ENCODE measurements around the gene ELF1.

DNA sequence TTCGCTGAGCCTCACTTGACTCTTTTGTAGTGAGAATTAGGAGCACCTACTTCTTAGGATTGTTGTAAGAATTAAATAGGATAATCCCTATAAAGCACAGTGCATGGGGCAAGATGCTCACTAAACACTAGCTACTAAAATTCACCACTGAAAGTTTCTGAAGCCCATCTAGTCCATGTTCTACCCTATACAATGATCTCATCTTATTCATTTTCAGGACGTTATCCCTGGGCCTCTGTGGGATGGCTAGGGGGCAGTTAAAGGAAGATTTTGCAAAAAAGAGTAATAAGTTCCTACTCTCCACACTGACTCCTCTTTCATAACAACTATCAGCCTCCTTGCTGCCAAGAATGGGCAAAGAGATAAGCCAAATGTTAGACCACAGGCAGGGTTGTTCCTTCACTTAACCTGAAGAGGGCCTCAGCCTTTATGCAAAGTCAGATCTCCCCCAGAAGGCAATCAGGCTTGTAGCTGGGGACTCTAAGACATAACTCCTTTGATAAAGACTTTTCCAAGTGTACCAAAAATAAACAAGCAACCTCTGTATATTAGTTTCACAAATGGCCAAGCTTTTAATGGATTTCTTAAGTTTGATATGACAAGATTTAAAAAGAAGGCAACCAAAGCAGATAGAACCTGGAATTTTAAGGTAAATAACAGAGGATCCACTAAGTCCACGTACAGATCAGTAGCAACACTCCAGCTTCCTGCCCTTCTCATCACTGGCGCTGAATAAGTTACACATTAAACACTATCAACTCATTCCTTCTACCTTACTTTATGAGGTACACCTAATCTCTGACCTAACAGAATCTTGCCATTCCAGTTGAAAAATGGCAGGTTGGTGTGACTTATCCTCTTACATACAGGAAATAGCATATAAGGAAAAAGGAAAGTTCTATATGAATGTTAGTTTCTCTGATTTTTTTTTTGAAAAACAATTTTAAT, 44.4 kb downstream of the ELF1 start:
- TF ChIP-seq, protein P1, sequence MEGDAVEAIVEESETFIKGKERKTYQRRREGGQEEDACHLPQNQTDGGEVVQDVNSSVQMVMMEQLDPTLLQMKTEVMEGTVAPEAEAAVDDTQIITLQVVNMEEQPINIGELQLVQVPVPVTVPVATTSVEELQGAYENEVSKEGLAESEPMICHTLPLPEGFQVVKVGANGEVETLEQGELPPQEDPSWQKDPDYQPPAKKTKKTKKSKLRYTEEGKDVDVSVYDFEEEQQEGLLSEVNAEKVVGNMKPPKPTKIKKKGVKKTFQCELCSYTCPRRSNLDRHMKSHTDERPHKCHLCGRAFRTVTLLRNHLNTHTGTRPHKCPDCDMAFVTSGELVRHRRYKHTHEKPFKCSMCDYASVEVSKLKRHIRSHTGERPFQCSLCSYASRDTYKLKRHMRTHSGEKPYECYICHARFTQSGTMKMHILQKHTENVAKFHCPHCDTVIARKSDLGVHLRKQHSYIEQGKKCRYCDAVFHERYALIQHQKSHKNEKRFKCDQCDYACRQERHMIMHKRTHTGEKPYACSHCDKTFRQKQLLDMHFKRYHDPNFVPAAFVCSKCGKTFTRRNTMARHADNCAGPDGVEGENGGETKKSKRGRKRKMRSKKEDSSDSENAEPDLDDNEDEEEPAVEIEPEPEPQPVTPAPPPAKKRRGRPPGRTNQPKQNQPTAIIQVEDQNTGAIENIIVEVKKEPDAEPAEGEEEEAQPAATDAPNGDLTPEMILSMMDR (conservative IDR thresholded peaks at IDR 0.05; ENCODE audit: low read depth, low read length) = peak; percentile 51
- TF ChIP-seq, protein P2, sequence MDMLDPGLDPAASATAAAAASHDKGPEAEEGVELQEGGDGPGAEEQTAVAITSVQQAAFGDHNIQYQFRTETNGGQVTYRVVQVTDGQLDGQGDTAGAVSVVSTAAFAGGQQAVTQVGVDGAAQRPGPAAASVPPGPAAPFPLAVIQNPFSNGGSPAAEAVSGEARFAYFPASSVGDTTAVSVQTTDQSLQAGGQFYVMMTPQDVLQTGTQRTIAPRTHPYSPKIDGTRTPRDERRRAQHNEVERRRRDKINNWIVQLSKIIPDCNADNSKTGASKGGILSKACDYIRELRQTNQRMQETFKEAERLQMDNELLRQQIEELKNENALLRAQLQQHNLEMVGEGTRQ (IDR thresholded peaks at IDR 0.05; ENCODE audit: low read depth, low read length) = no peak
- TF ChIP-seq SMC3 (IDR thresholded peaks at IDR 0.05; ENCODE audit: low read depth, low read length) (no peak), POLR2A (IDR thresholded peaks at IDR 0.05; ENCODE audit: low read depth, low read length) (no peak), MAZ (IDR thresholded peaks at IDR 0.05; ENCODE audit: borderline replicate concordance, low read depth, low read length) (no peak), RFX5 (IDR thresholded peaks at IDR 0.05; ENCODE audit: low read depth, low read length) (no peak), RAD21 (IDR thresholded peaks at IDR 0.05; ENCODE audit: low read length) (peak; percentile 46), BHLHE40 (IDR thresholded peaks at IDR 0.05; ENCODE audit: low read depth, low read length) (no peak), CEBPB (IDR thresholded peaks at IDR 0.05; ENCODE audit: low read depth, low read length) (no peak), MXI1 (IDR thresholded peaks at IDR 0.05; ENCODE audit: borderline replicate concordance, low read depth, low read length) (no peak), MAFK (IDR thresholded peaks at IDR 0.05; ENCODE audit: low read depth, low read length) (no peak)
